SK-N-SH treated with all-trans-retinoic acid at 6 μM for 48 hours (cell line): Measurements from ENCODE around the gene TUT4.

Experiments
- ARNTL ChIP-seq: fragments of 450-650 bp; formaldehyde crosslinking; IDR thresholded peaks from 2 replicates; pipeline ENCODE4 v1.5.0; 2020; ENCODE audit warnings: low read depth, mild to moderate bottlenecking, moderate library complexity, borderline replicate concordance
- PPARA ChIP-seq: fragments of 250-450 bp; sonication (Bioruptor Pico); IDR thresholded peaks from 2 replicates; pipeline ENCODE4 v1.5.0; 2020; ENCODE audit warnings: mild to moderate bottlenecking, borderline replicate concordance
- RARB ChIP-seq: fragments of 250-450 bp; sonication (Bioruptor Pico); IDR thresholded peaks from 2 replicates; pipeline ENCODE4 v1.8.0; 2021; ENCODE audit warnings: mild to moderate bottlenecking, moderate library complexity
- TOX ChIP-seq: fragments of 250-450 bp; sonication (Bioruptor Pico); IDR thresholded peaks from 2 replicates; pipeline ENCODE4 v1.8.0; 2021; ENCODE audit warnings: mild to moderate bottlenecking, moderate library complexity, borderline replicate concordance
- TSHZ2 ChIP-seq: fragments of 250-450 bp; sonication (Bioruptor Pico); IDR thresholded peaks from 2 replicates; pipeline ENCODE4 v1.5.0; 2020; ENCODE audit warnings: mild to moderate bottlenecking, moderate library complexity
- ZC3H10 ChIP-seq: fragments of 250-450 bp; sonication (Bioruptor Pico); IDR thresholded peaks from 2 replicates; pipeline ENCODE4 v1.5.1; 2021; ENCODE audit warnings: mild to moderate bottlenecking, moderate library complexity
- ZFP3 ChIP-seq: fragments of 250-450 bp; sonication (Bioruptor Pico); IDR thresholded peaks from 2 replicates; pipeline ENCODE4 v1.5.0; 2020; ENCODE audit warnings: mild to moderate bottlenecking, moderate library complexity
- ZNF70 ChIP-seq: fragments of 450-650 bp; formaldehyde crosslinking; IDR thresholded peaks from 2 replicates; pipeline ENCODE4 v1.5.0; 2020; ENCODE audit warnings: mild to moderate bottlenecking, moderate library complexity
- ZNF8 ChIP-seq: fragments of 450-650 bp; formaldehyde crosslinking; IDR thresholded peaks from 2 replicates; pipeline ENCODE4 v1.5.0; 2020; ENCODE audit warnings: mild to moderate bottlenecking, moderate library complexity
- TF ChIP-seq, protein P1 (sequence below): fragments of 250-450 bp; sonication (Bioruptor Pico); IDR thresholded peaks from 2 replicates; pipeline ENCODE4 v1.5.1; 2020; ENCODE audit warnings: low read depth, mild to moderate bottlenecking, moderate library complexity
- TF ChIP-seq, protein P2 (sequence below): fragments of 250-450 bp; sonication (Bioruptor Pico); IDR thresholded peaks from 2 replicates; pipeline ENCODE4 v1.8.0; 2020; ENCODE audit warnings: mild to moderate bottlenecking, moderate library complexity, borderline replicate concordance
- TF ChIP-seq, protein P3 (sequence below): fragments of 250-450 bp; sonication (Bioruptor Pico); IDR thresholded peaks from 2 replicates; pipeline ENCODE4 v1.8.0; 2021; ENCODE audit warnings: low read depth, mild to moderate bottlenecking, moderate library complexity, borderline replicate concordance

DNA sequence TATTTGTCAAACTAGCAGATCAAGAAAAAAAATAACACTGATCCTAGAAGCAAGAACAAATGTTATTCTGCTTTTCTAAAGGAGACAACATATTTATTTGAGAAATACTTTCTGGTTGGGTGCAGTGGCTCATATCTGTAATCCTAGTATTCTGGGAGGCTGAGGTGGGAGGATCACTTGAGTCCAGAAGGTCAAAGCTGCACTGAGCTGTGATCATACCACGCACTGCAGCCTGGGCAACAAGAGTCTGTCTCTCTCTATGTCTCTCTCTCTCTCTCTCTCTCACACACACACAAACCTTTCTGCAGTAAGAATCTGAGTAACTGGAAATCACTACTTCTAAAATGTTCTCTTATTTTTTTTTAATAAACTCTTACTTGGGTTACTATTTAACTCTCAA lies 117.2 kb downstream of the TUT4 start:
- TF ChIP-seq ZC3H10 (CRISPR knock-in tag), result no peak
- TF ChIP-seq, protein P1, sequence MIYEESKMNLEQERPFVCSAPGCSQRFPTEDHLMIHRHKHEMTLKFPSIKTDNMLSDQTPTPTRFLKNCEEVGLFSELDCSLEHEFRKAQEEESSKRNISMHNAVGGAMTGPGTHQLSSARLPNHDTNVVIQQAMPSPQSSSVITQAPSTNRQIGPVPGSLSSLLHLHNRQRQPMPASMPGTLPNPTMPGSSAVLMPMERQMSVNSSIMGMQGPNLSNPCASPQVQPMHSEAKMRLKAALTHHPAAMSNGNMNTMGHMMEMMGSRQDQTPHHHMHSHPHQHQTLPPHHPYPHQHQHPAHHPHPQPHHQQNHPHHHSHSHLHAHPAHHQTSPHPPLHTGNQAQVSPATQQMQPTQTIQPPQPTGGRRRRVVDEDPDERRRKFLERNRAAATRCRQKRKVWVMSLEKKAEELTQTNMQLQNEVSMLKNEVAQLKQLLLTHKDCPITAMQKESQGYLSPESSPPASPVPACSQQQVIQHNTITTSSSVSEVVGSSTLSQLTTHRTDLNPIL, result no peak
- TF ChIP-seq TOX (CRISPR knock-in tag), result no peak
- TF ChIP-seq ZNF8 (CRISPR knock-in tag), result no peak
- TF ChIP-seq, protein P2, sequence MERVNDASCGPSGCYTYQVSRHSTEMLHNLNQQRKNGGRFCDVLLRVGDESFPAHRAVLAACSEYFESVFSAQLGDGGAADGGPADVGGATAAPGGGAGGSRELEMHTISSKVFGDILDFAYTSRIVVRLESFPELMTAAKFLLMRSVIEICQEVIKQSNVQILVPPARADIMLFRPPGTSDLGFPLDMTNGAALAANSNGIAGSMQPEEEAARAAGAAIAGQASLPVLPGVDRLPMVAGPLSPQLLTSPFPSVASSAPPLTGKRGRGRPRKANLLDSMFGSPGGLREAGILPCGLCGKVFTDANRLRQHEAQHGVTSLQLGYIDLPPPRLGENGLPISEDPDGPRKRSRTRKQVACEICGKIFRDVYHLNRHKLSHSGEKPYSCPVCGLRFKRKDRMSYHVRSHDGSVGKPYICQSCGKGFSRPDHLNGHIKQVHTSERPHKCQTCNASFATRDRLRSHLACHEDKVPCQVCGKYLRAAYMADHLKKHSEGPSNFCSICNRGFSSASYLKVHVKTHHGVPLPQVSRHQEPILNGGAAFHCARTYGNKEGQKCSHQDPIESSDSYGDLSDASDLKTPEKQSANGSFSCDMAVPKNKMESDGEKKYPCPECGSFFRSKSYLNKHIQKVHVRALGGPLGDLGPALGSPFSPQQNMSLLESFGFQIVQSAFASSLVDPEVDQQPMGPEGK (CRISPR knock-in tag), result no peak
- TF ChIP-seq RARB (CRISPR knock-in tag), result no peak
- TF ChIP-seq, protein P3, sequence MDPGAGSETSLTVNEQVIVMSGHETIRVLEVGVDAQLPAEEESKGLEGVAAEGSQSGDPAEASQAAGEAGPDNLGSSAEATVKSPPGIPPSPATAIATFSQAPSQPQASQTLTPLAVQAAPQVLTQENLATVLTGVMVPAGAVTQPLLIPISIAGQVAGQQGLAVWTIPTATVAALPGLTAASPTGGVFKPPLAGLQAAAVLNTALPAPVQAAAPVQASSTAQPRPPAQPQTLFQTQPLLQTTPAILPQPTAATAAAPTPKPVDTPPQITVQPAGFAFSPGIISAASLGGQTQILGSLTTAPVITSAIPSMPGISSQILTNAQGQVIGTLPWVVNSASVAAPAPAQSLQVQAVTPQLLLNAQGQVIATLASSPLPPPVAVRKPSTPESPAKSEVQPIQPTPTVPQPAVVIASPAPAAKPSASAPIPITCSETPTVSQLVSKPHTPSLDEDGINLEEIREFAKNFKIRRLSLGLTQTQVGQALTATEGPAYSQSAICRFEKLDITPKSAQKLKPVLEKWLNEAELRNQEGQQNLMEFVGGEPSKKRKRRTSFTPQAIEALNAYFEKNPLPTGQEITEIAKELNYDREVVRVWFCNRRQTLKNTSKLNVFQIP, result no peak
- no peak for TF ChIP-seq TSHZ2 (CRISPR knock-in tag)
- TF ChIP-seq ZFP3 (CRISPR knock-in tag), result no peak
- TF ChIP-seq ZNF70 (CRISPR knock-in tag), result no peak
- no peak for TF ChIP-seq ARNTL (CRISPR knock-in tag)
- TF ChIP-seq PPARA (CRISPR knock-in tag), result no peak
